KMS-11 (cell line): ENCODE data around the gene TSPYL1.

Experiments used
- H2AFZ ChIP-seq: fragments of 200-600 bp; sonication (generic); 2 replicates; pipeline ENCODE4 v1.6.1; 2016; ENCODE audit warnings: antibody characterized with exemption, mixed run types, low read depth
- H3K27ac ChIP-seq: fragments of 200-600 bp; sonication (generic); 2 replicates; pipeline ENCODE4 v1.6.1; 2016; ENCODE audit warnings: mild to moderate bottlenecking, mixed run types
- H3K27me3 ChIP-seq: fragments of 200-600 bp; sonication (generic); 2 replicates; pipeline ENCODE4 v1.6.1; 2017; ENCODE audit warnings: mild to moderate bottlenecking, low read depth, mixed run types, moderate library complexity; ENCODE audit not compliant: insufficient read depth
- H3K36me3 ChIP-seq: fragments of 200-600 bp; sonication (generic); 2 replicates; pipeline ENCODE4 v1.6.1; 2017; ENCODE audit warnings: mild to moderate bottlenecking, mixed run types; ENCODE audit not compliant: insufficient read depth
- H3K4me1 ChIP-seq: fragments of 200-600 bp; sonication (generic); 2 replicates; pipeline ENCODE4 v1.6.1; 2016; ENCODE audit warnings: mild to moderate bottlenecking, low read depth, mixed run types; ENCODE audit not compliant: poor library complexity, severe bottlenecking
- H3K4me2 ChIP-seq: fragments of 200-600 bp; sonication (generic); 2 replicates; pipeline ENCODE4 v1.7.0; 2016; ENCODE audit warnings: mild to moderate bottlenecking, mixed run types
- H3K4me3 ChIP-seq: fragments of 200-600 bp; sonication (generic); IDR thresholded peaks from 2 replicates; pipeline ENCODE4 v1.6.1; 2017; ENCODE audit warnings: low read depth, low read length, mixed read lengths; ENCODE audit not compliant: insufficient read depth
- H3K79me2 ChIP-seq: fragments of 200-600 bp; sonication (generic); 2 replicates; pipeline ENCODE4 v1.6.1; 2016; ENCODE audit warnings: low read depth, mixed run types; ENCODE audit not compliant: insufficient read depth
- H3K9ac ChIP-seq: fragments of 200-600 bp; sonication (generic); 2 replicates; pipeline ENCODE4 v1.6.1; 2016; ENCODE audit warnings: mild to moderate bottlenecking, mixed run types
- H4K20me1 ChIP-seq: fragments of 200-600 bp; sonication (generic); 2 replicates; pipeline ENCODE4 v1.6.1; 2016; ENCODE audit warnings: mild to moderate bottlenecking, mixed run types; ENCODE audit not compliant: insufficient read depth
- TF ChIP-seq, protein P1 (sequence below): fragments of 200-600 bp; sonication (generic); conservative IDR thresholded peaks from 2 replicates; pipeline ENCODE4 v1.6.1; 2017; ENCODE audit warnings: low read depth, mild to moderate bottlenecking, antibody characterized with exemption, low read length, moderate library complexity, mixed read lengths

TSPYL1 gene

DNA sequence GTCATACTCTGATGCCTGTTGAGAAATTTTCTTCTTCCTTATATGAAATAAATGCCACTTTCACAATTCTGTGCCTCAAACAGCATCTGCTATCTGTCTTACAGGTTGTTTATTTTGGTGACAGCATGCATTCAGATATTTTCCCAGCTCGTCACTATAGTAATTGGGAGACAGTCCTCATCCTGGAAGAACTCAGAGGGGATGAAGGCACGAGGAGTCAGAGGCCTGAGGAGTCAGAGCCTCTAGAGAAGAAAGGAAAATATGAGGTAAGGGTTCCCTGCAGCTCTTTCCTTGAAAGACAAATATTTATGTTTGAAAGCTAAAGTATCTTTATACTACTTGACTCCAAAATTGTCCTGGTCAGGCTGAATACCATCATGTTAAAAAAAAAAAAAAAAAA lies 41.6 kb downstream of the TSPYL1 start:
- Histone ChIP-seq H3K9ac (no peak overlapping the region), H4K20me1 (no peaks in the 10 kb centered on the region), H3K4me3 (no peak overlapping the region), H3K36me3 (no peaks in the 10 kb centered on the region), H3K4me2 (no peak overlapping the region), H3K27me3 (no peaks in the 10 kb centered on the region), H3K4me1 (no peaks in the 10 kb centered on the region), H2AFZ (no peak overlapping the region), H3K27ac (no peak overlapping the region), H3K79me2 (no peaks in the 10 kb centered on the region)
- TF ChIP-seq, protein P1, sequence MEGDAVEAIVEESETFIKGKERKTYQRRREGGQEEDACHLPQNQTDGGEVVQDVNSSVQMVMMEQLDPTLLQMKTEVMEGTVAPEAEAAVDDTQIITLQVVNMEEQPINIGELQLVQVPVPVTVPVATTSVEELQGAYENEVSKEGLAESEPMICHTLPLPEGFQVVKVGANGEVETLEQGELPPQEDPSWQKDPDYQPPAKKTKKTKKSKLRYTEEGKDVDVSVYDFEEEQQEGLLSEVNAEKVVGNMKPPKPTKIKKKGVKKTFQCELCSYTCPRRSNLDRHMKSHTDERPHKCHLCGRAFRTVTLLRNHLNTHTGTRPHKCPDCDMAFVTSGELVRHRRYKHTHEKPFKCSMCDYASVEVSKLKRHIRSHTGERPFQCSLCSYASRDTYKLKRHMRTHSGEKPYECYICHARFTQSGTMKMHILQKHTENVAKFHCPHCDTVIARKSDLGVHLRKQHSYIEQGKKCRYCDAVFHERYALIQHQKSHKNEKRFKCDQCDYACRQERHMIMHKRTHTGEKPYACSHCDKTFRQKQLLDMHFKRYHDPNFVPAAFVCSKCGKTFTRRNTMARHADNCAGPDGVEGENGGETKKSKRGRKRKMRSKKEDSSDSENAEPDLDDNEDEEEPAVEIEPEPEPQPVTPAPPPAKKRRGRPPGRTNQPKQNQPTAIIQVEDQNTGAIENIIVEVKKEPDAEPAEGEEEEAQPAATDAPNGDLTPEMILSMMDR = no peak

DNA sequence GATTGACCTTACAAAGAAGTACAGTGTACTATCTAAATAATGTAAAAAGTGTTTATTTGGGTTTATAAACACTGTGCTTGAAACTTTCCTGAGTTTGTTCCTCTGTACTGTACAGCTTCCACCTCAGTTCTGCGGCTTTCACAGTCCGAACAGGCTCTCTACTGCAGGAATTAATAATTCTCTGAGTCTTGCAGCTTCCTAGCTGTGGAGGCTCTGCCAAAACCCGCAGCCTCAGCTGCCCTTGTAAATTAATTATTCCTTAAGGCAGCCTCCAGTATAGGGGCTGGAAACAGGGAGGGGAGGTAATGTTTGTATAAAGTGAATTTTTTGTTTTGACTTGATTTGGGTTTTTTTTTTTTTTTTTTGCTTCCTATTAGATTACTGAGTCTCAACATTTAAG lies 45.0 kb downstream of the TSPYL1 start:
- Histone ChIP-seq H3K27ac (no peak overlapping the region), H2AFZ (no peak overlapping the region), H3K9ac (no peak overlapping the region), H3K27me3 (no peaks in the 10 kb centered on the region), H3K4me3 (no peak overlapping the region), H3K79me2 (no peaks in the 10 kb centered on the region), H4K20me1 (no peaks in the 10 kb centered on the region), H3K4me1 (no peaks in the 10 kb centered on the region), H3K4me2 (no peak overlapping the region), H3K36me3 (no peaks in the 10 kb centered on the region)
- TF ChIP-seq, protein P1 = no peak

DNA sequence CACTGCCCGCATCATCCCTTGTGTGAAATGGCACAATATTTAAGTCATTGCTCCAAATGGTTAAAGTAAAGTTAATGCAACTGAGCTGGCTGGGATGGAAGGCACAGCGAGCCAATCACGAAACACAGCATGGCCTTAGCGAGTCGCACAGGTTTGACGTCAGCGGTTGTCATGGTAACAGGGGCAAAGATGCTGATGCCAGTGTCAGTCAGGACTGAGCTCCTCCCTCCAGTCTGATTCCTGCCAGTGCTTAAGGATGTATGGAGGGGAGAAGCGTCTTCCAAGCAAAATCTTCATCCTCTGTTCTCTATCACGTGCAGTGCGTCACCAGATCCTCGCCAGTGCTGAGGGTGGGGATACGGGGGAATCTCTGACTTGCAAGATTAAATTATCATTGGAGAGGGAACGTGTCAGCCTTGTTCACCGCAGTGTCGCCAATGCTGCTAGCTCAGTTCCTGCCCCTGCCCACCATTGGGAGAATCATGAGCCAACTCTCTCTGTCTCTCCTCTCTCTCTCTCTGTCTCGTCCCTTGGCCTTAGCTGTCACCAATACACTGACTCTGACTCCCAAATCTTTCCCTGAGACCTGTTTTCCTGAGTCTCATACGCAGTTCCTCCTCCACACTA lies 50.3 kb downstream of the TSPYL1 start:
- Histone ChIP-seq H3K79me2 (no peaks in the 10 kb centered on the region), H3K36me3 (no peaks in the 10 kb centered on the region), H3K4me2 (no peak overlapping the region), H3K4me1 (no peaks in the 10 kb centered on the region), H4K20me1 (no peaks in the 10 kb centered on the region), H3K9ac (no peak overlapping the region), H3K4me3 (no peak overlapping the region), H3K27ac (no peak overlapping the region), H2AFZ (no peak overlapping the region), H3K27me3 (no peaks in the 10 kb centered on the region)
- TF ChIP-seq, protein P1 = no peak
